ENCODE results near the gene NFKBIE. TPM values are rescaled to one million over a fixed set of nuclear protein-coding genes. Genes with fewer than 3 reads are reported as not detected.

The NFKBIE gene
- polyA plus RNA-seq, 1 donor from 2014 or later, result 16.8 TPM

GRCh38 chr6:44298864-44299263 lies 33.5 kb upstream of the NFKBIE start:
- H2AFZ ChIP-seq (ENCODE audit: low read depth, low read length), result no peak overlapping the region
- no peaks in the 10 kb centered on the region for H3F3A ChIP-seq (ENCODE audit: insufficient read depth, low read length, poor library complexity, severe bottlenecking)
- H3K36me3 ChIP-seq (ENCODE audit: insufficient read depth, low read length), result no peaks in the 10 kb centered on the region
- no peaks in the 10 kb centered on the region for H4K20me1 ChIP-seq (ENCODE audit: insufficient read depth)
- no peaks in the 10 kb centered on the region for H3K9me2 ChIP-seq (ENCODE audit: insufficient read depth, low read length)
- H3K27me3 ChIP-seq (ENCODE audit: insufficient read depth, low read depth, low read length), result no peaks in the 10 kb centered on the region
- H3K9me3 ChIP-seq (ENCODE audit: low read length), result no peaks in the 10 kb centered on the region
- no peak overlapping the region for H3K27ac ChIP-seq (ENCODE audit: low read length)
- H3K9ac ChIP-seq (ENCODE audit: low read length), result no peak overlapping the region
- no peak for TF ChIP-seq SMC3 (conservative IDR thresholded peaks at IDR 0.05; ENCODE audit: poor library complexity)
- no peak overlapping the region for H3K4me3 ChIP-seq (ENCODE audit: low read length)
- no peaks in the 10 kb centered on the region for H3K79me2 ChIP-seq (replicated peaks; ENCODE audit: insufficient read depth, low read length)
- H3K4me2 ChIP-seq (ENCODE audit: low read length), result no peak overlapping the region

- TF ChIP-seq EZH2 (IDR thresholded peaks at IDR 0.05; ENCODE audit: borderline replicate concordance, insufficient read depth, low read length, poor library complexity, severe bottlenecking), result no peak
- TF ChIP-seq RAD21 (conservative IDR thresholded peaks at IDR 0.05), result no peak
- no peak for TF ChIP-seq MXI1 (conservative IDR thresholded peaks at IDR 0.05; ENCODE audit: poor library complexity, severe bottlenecking)
- no peak for TF ChIP-seq POLR2AphosphoS5 (IDR thresholded peaks at IDR 0.05)
- TF ChIP-seq CTCF (IDR thresholded peaks at IDR 0.05; ENCODE audit: poor library complexity, severe bottlenecking), result no peak
- TF ChIP-seq TAF1 (IDR thresholded peaks at IDR 0.05; ENCODE audit: low read depth), result no peak
- no peak for TF ChIP-seq REST (IDR thresholded peaks at IDR 0.05; ENCODE audit: borderline replicate concordance)
- no peak for TF ChIP-seq EP300 (conservative IDR thresholded peaks at IDR 0.05; ENCODE audit: poor library complexity, severe bottlenecking)
- TF ChIP-seq SMC3 (conservative IDR thresholded peaks at IDR 0.05; ENCODE audit: poor library complexity), result no peak
- Histone ChIP-seq H3K79me2 (replicated peaks; ENCODE audit: insufficient read depth, low read length) (no peaks in the 10 kb centered on the region), H3K27ac (ENCODE audit: low read length) (no peak overlapping the region), H3F3A (ENCODE audit: insufficient read depth, low read length, poor library complexity, severe bottlenecking) (no peaks in the 10 kb centered on the region), H2AFZ (ENCODE audit: low read depth, low read length) (peak overlapping the region; percentile 69), H4K20me1 (ENCODE audit: insufficient read depth) (no peaks in the 10 kb centered on the region), H3K4me2 (ENCODE audit: low read length) (peak overlapping the region; percentile 51), H3K27me3 (ENCODE audit: insufficient read depth, low read depth, low read length) (no peaks in the 10 kb centered on the region), H3K9ac (ENCODE audit: low read length) (peak overlapping the region; percentile 71), H3K36me3 (ENCODE audit: insufficient read depth, low read length) (no peaks in the 10 kb centered on the region), H3K9me2 (ENCODE audit: insufficient read depth, low read length) (no peaks in the 10 kb centered on the region), H3K4me3 (ENCODE audit: low read length) (peak overlapping the region; percentile 95), H3K9me3 (ENCODE audit: low read length) (no peaks in the 10 kb centered on the region)
These were observed 32.9 kb upstream of the NFKBIE start for GRCh38 chr6:44298055-44298803.
